Measurements from ENCODE around the gene NCKAP1.
"Not testable (repeated sequence)": the region's sequence is repeated elsewhere in the genome, so short reads cannot be mapped to it uniquely, and the experiment has no call there.

DNA sequence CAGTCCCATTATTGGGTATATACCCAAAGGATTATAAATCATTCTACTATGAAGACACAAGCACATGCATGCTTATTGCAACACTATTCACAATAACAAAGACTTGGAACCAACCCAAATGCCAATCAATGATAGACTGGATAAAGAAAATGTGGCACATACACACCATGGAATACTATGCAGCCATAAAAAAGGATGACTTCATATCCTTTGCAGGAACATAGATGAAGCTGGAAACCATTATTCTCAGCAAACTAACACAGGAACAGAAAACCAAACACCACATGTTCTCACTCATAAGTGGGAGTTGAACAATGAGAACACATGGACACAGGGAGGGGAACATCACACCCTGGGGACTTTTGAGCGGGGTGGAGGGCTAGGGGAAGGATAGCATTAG, 158.2 kb downstream of the NCKAP1 start:
- not testable (repeated sequence) for TF ChIP-seq CTCF, POLR2A (IDR thresholded peaks at IDR 0.05)

Measured in body of pancreas (tissue), 4 donors.